Endometrium (tissue), 2 donors: ENCODE data around the gene CD58.

Source experiments
- FAIRE-seq: peaks from 2 replicates; lab custom pipeline; 2012; peaks lifted over from hg19 to GRCh38; lab: Jason Lieb, UNC
- donor health status: control.
- donor health status: control.

Gene CD58

DNA sequence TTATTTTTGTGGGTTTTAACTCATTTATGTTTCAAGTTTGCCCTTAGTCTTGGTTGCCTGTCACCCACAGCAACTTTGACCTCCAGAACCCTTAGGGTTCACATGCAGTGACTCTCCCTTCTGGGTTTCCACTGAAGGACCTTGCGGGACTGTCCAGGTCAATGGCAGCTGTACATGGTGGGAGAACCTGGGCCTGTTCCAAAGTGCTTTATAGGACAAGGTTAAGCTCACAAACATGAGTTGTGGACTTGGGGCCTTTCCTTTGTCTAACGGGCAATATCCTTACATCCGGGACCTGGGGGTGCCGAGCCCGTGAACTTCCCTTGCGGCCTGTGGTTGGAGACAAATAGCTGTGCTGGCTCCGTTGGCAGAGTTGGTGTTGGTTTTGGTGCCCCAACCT lies 77.8 kb downstream of the CD58 start:
- no peak for FAIRE-seq

DNA sequence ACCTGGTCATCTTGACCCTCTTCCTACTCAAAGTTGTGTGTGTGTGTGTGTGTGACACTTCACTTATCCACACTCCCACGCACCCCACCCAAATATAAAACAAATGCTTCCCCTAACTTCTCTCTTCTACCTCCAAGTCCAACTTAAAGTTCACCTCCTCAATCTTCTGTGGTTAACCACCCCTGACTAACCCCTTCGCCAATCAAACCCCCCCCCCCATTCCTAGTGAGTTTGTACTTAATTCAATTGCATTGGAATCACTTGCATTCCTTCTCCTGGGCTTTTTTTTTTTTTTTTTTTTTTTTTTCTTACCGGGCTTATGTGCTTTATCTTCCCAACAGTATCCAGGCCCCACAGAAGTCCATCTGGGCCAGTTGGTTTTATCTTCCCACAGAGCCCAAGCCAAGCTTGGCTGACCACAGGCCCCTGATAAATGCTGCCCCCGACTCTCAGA lies 78.4 kb downstream of the CD58 start:
- no peak for FAIRE-seq

DNA sequence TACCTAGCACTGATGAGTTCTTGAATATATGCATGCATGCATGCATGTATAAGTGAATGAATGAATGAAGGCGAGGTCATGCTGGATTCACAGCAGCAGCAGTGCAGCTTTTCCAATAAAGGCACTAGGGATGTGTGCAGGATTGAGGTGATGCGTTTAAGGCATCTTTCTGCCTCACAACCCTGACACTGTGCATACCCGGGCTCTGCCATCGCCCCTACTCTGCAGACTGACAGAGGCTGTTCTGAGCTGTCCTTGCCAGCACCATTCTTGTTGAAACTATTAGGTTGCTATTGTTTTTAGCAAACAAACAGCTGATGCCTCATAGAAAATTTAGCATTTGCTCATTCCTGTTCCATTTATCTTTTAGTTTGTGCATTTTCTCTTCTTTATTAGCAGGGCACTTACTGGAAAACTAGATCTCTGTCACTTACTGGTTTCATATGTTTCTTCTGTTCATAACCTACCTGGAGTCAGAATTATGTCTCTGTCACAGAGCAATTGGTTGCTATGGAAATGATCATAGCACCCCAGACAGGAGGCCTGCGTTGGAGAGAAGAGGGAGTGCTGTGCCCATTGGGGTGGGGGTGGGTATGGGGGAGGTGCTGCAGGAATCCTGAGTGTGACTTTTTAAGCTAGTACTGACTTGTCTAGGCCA lies 79.0 kb downstream of the CD58 start:
- FAIRE-seq = no peak

DNA sequence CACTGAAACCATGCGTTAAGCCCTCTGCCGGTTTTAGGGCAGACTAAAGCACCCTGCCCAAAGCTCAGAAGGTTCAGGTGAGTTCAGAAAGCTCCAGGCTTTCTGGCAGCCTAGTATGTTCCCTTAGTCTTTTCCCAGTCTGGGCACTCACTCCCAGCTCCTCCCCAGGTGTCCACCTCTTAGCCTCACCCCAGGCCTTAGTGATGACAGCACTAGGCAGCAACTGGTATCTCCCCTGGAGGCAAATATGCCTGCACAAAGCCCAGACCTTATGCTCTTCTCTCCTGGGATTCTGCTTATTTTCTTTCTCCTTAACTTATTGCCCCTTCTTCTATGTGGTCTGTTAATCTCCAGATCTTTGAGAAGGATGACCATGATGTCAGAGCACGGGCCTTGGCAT lies 80.2 kb downstream of the CD58 start:
- FAIRE-seq = no peak

DNA sequence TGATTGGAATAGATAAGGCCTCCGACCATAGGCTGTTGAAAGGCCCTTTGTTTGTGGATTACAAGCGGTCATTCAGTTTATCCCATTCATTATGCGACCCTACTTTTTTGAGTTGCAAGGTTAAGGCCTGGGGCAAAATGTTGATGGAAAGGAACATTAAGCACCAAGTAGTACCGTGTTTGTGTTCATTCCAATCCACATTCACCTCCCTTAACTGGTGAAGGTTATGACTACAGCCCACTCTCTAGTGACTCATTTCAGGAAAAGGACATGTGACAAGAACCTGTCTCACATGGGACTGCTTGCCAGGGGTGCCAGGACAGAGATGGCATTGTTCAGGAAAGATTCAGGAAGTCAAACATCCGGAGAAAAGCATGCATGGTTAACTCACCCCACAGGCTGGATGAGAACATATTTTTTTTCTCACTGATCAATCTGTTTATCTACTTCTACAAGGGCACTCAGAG lies 81.6 kb downstream of the CD58 start:
- FAIRE-seq = no peak

DNA sequence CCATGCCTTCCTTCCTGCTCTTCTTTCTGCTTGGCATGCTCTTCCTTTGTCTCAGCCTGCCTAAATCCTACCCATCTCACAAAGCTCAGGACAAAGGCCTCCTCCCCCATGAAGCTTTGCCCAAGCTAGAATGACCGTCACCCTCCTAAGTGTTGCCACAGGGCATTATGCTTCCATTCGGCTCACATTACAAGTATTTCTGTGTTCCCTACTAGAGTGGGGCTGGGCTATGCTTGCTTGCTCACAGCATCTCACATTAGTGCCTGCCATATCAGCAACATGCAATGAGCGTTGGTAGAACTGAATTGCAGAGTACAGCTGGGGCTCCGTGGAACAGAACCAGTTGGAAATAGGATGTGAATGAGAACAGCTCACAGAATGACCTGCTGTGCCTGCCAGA lies 82.8 kb downstream of the CD58 start:
- no peak for FAIRE-seq

DNA sequence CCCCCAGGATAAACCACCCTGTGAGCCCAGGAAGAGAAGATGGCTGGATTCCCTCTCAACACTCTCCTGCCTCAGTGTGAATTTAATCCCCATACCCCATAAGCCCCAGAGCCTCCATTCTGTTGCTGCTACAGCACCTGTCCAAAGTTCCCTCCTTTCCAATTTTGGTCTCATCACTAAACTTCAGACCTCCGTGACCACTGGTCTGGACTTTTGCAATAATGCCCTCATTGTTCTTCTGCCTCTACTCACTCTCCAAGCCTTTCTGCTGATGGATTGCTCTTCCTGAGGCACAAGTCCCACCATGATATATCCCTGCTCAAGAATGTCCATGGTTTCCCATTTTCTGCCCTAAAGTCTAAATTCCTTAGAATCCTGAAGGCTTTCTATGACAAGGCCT lies 83.2 kb downstream of the CD58 start:
- no peak for FAIRE-seq

DNA sequence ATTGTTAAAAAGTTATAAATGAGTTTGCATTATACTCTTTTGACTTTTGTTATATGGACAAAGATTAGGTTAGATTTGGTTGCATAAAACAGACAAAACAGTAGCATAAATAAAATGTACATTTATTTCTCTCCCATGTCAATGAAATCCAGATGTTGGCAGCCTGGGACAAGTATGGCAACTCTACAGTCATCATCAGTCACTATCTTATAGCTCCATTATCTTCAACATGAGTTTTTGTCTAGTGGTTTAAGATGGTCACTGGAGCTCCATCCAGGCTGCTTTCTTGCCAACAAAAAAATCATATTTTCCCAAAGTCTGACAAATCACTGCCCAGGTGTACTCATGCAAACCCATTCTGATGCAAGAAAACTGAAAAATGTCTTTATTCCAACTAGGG lies 83.8 kb downstream of the CD58 start:
- FAIRE-seq = no peak

DNA sequence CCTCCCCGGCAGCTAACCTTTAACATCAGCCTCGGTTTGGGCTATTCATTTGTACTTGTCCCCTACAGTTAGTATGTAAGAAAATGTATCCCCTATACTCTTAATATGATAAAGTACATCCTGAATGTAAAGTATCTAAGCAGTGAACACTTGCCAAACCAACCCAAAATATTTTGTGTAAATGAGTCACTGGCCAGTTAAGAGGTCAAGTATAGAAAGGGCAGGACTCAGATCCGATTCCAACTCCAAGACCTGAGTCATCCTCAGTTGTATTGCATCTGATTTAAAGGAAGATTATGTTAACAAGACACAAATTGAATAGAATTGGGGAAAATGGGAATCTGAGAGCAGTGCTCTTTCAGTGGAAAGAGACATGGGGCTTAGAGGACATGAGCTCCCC lies 84.4 kb downstream of the CD58 start:
- no peak for FAIRE-seq

DNA sequence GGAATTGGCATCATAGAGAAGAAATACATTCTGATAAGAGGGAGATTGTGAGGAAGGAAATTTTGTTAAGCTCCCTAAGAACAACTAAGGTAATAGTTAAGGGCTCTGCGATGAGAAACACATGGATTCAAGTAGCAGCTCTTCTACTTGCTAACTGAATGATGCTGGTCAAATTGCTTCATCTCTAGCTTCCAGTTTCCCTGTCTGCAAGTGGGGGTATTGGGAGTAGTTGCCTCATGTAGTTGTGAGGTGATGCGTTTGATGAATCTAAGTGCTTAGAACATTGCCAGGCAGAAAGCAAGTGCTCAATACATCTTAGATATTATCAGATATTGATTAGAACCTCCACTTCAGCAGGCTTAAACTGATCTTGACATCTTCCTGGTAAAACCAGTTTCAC lies 84.8 kb downstream of the CD58 start:
- FAIRE-seq = no peak

DNA sequence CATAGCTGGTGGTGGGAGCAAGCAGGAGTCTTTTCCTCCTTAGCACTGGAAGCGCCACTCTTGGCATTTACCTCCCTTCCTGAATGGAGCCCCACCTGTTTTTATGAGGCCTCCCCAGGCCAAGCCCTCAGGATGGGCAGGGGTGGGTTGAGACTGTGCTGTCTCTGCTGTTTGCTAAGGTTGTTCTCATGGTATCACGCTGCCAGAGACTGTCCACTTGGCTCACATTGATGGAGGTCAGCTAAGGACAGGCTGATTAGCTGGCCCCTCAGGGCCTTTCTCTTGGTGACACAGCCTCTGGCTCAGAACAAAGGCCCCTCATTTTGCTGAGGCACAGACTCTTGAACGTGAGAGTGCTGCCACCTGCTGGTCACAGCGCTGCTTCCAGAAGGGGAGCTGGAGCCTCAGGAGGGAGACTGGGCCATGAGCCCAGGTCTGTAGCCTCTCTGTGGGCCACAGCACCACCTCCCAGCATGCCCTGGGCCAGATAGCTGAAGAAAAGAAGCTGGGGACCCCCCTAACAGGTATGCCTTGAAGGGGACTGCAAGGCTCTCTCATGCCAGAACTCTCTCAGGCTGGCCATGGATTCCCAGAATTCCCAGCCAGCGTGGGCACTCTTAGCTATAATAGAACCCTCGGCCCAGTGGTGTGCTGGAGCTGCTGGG lies 85.6 kb downstream of the CD58 start:
- no peak for FAIRE-seq

DNA sequence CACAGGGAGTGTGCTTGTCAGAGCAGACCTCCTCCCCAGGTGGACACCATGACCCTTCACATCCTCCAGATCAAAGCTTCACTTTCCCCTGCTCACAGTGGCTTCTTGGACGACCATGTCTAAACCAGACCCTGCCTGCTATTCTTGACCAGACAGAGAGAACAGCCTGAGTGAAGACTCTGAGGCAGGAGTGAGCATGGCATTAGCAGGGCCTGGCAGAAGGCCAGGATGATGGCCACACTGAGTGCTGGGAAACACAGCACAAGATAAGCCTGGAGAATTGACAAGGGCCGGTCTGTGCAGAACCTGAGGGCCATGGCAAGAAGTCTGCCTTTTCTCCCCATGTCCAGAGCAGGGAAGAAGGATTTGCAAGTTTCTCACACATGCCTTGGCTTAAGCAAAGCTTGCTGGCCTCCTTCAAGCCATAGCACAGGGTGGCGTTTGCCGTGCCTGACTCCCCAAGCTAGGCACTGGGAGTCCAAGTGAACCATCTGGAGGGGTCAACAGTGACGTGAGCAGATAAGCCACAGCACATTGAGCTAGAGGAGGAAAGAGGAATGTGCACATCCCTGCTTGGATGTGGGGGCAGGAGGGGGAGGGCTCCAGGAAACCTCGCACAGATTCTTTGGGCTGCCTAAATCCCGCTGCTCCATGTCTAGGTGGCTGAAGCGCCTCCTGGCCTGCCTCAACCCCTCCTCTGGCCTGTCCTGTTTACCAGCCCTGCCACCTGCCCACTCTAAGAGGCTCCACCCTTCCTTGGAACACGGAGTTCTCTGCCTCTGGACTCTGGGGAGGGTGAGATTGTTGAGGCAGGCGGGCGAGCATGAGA lies 87.1 kb downstream of the CD58 start:
- no peak for FAIRE-seq

DNA sequence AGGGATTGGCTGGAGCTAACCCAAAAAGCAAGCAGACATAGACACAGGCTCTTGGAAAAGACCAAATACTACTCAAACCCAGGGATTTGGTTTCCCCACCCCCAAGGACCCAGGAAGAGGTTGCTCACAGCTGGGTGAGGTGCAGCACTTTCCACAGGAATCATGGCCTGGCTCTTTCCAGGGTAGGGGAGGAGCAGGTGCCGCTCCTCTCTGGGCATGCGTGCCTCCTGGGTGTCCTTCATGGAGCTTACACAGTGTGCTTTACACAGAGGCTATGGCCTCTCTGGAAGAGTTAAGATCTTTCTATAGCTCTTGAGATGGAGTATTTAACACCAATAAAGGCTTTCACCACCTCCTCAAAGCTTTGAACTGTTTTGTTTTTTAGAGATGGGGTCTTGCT lies 88.3 kb downstream of the CD58 start:
- no peak for FAIRE-seq

DNA sequence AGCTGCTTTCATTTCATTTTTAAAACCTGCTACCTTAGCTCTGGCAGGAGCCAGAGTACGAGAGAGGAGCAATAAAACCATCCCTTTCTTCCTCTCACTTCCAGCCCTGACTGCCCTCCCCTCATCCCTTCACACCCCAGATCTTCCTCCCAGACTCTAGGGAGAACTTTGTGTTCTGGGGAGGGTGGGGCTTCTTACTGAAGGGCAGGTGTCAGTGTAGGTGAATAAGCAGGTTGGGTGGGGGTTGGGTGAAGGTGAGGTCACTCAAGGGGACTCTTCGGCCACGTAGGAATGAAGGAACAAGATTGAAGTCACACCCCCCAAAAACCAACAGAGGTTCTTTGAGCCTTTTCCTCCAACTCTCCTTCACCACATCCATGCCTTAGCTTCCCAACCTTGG lies 88.9 kb downstream of the CD58 start:
- FAIRE-seq = no peak

DNA sequence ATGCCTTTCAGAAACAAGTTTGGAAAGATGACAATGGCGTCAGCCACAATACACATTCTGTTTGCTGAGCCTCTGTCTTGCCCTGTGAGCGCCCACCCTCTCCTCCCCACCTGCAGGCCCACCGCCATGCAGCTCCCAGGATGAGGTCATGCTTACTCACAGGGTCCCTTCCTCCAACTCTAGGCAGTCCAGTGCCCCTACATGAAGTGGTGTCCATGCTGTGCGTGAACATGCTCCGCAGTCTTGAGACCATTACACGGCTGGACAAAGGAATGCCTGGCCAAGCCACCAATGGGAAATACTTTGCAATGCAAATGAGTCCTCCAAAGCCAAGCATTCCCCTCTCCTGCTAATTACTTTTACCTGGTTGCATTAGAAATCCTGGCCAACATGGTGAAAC lies 92.2 kb downstream of the CD58 start:
- no peak for FAIRE-seq

DNA sequence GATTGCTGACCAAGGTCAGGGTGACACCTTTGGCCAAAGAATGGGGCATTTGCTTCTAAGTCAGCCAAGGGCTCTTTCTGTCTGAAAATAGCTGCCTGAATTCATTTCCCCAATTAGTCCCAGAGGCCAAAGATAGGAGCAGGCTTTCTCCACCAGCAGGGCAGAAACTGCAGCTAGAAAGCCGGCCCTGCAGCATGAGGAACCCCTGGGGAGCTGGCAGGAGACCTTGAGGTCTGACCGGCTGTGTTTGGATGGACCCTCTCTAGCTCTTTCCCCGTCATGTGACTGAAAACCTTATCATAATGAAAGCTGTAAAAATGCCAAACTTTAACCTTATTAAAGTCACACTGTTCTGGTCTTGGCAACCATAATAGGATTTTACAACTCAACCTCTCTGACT lies 93.4 kb downstream of the CD58 start:
- FAIRE-seq = no peak

DNA sequence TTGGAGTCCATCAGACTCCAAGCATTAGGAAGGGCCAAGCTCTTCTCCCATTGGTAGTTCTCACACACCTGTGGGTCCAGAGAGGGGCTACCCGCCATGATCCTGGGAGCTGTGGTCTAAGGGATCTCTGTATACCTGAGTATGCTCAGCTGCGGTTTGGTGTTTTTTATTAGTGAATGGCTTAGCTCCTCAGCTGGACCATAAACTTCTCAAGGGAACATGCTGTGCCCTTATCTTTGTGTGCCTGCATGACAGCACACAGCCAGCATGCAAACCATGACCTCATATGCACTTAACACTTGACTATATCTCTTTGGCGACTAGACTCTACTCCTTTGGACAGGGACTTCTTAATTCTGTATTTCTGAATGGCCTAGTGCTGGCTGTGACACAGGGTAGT lies 94.5 kb downstream of the CD58 start:
- no peak for FAIRE-seq

DNA sequence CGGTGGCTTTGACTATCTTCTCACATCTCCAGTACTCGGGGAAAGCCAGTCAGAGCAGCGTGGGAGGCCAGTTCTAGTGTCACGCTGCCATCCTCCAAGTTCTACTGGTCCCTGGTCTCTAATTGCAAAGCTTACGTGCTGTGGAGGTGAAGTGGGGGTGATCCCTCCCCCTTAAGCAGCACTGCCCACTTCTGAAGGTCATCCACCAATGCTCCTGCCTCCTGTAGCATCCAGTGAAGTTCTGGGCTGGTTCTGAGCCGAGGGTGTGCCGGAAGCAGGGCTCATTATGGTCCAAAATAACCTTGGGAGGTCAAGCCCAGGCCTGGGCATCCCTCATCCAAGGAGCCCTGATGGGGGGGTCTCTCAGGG lies 95.0 kb downstream of the CD58 start:
- FAIRE-seq = no peak

DNA sequence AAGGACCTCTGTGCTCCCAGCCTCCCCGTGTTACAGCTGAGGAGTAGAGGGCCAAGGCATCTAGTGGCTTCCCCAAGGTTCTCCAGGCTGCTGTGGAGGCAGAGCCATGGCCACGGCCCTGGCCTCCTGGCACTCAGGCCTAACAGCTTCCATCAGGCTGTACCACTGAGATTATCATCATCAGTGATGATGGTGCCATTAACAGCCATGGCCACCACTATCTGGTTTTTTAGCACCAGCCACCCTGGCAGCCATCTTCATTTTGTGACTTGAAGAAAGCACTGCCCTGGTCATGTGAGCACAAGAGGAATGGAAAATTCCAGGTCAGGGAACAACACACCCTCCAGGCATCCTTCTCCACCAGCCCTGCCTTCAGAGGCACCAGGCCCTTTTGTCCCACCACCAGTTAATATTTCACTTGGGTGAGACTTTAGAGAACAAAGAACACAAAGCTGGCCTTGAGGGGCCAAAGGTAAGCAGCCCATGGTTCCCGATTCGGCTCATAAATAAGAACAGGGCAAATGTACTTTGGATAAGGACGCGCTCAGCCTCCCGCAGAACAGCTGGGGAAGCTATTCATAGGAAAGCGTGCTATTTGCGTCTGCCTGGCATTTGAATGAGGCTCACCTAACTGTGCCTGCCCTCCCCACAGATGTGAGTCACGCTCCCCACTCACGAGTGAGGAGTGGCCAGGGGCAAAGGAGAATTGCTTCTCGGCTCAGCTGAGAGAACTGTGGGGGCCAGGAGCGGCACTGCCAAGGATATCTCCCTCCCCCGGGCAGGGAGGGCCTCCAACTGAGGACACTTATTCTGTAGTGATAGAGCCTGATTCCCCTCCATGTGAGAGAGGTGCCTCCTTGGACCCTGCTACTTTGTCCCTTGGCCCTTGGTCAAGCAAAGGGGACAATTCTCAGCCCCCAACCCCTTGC lies 95.6 kb downstream of the CD58 start:
- no peak for FAIRE-seq

DNA sequence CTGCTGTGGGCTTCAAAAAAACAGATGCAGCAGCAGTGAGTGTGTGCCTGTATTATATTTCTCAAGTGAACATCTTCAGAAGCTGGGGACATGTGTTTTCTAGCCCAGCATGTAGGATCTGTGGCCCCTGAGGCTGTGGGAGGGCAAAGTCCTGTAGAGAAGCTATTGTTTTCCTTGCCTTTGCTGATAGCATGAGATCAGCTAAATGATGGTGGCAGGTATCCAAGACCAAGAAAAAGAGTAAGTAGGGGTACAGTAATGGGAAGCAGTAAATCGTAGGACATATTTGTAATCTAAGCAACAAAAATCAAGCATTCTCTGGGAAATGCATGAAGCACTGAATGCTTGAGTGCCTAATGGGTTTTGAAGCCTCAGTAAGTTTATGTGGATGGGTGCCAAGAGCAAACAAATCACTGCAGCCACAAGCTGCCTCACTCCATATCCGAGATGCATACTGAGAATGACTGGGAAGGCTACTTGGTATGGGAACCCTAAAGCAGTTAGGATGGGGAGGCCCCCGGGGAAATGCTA lies 98.3 kb downstream of the CD58 start:
- FAIRE-seq = no peak

DNA sequence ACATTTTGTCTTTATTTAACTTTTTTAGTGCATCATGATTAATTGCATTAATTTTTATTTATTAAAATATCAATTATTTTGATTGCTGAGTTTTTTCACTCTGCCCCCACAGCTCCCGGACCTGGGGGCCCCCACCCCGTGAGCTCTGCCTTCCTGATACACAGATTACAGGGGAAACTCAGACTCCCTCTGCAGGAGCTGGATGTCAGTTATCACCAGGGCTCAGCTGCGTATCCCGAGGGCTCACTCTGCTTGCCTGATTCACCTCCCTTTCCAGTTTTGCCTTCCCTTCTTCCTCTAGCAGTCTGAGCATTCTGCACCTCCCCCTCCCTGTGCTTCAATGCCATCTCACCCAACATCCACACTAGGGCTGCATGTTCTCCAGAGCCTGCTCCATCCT lies 99.6 kb downstream of the CD58 start:
- FAIRE-seq = no peak

DNA sequence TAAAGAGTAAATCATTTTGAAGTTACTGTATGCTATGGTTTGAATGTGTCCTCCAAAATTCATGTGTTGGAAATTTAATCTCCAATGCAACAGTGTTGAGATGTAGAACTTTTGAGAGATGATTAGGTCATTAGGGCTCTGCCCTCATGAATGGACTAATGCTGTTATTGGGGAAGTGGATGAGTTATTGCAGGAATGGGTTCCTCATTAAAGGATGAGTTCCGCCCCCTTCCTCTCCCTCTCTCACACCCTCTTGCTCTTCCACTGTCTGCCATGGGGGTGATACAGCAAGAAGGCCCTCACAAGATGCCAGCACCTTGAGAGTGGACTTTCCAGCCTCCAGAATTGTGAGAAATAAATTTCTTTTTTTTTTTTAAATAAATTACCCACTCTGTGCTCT lies 100.2 kb downstream of the CD58 start:
- no peak for FAIRE-seq
